ENCODE results near the gene PRKCH.

GRCh38 chr14:61488417-61489401, 167.3 kb downstream of the PRKCH start:
- TF ChIP-seq POLR2A (IDR thresholded peaks at IDR 0.05; ENCODE audit: low read length): no peak
- no peak for TF ChIP-seq GATA1 (IDR thresholded peaks at IDR 0.05; ENCODE audit: low read depth, low read length)
